ENCODE measurements around the gene LRP1. TPM values are rescaled to one million over a fixed set of nuclear protein-coding genes. Genes with fewer than 3 reads are reported as not detected.

Gene LRP1
- total and polyA plus RNA-seq, 2 of the 13 experiments (the other 11 are each of a cell fraction or from before 2014, with no cell fraction given) = 14.7 to 30.8 TPM

DNA sequence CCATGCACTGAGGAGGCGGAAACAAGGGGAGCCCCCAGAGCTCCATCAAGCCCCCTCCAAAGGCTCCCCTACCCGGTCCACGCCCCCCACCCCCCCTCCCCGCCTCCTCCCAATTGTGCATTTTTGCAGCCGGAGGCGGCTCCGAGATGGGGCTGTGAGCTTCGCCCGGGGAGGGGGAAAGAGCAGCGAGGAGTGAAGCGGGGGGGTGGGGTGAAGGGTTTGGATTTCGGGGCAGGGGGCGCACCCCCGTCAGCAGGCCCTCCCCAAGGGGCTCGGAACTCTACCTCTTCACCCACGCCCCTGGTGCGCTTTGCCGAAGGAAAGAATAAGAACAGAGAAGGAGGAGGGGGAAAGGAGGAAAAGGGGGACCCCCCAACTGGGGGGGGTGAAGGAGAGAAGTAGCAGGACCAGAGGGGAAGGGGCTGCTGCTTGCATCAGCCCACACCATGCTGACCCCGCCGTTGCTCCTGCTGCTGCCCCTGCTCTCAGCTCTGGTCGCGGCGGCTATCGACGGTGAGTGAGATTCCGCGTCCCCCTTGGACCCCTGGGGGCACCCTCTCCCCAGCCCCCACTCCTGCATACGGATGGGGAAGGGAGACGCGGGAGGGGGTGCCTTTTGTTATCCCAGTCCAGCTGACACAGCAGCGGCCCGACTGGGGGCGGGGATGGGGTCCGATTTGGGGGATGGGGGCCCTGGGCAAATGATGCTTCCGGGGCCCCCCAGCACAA is 400 bp downstream of the LRP1 start:
- Histone ChIP-seq H2AFZ (ENCODE audit: low read length) (no peak overlapping the region), H3K27me3 (ENCODE audit: control insufficient read depth in 1 of 2, insufficient read depth in 2 of 2, low read length in 2 of 2) (no peaks in the 10 kb centered on the region; a peak in 1 of 5 replicates), H3K9me3 (ENCODE audit: low read length) (no peaks in the 10 kb centered on the region), H3K4me1 (ENCODE audit: insufficient read depth, low read length) (peaks cover 51% of the 10 kb centered on the region), H3K9ac (ENCODE audit: insufficient read depth, low read depth, low read length) (peak overlapping the region; percentile 76), H3K27ac (ENCODE audit: extremely low read length, insufficient read depth, low read length) (peak overlapping the region; percentile 59), H3K79me2 (ENCODE audit: insufficient read depth, low read length) (peaks cover 49% of the 10 kb centered on the region), H3K4me2 (ENCODE audit: low read depth, low read length) (peak overlapping the region; percentile 94), H3K4me3 (replicated peaks in 1 of 3; ENCODE audit: insufficient read depth in 1 of 3, low read depth in 2 of 3, low read length in 3 of 3) (peak overlapping the region; percentile 87 to 96 (median 88)), H4K20me1 (ENCODE audit: insufficient read depth, low read length) (peaks cover 27% of the 10 kb centered on the region), H3K36me3 (replicated peaks in 1 of 2; ENCODE audit: control insufficient read depth in 1 of 2, insufficient read depth in 2 of 2, low read length in 2 of 2) (peaks cover 0 to 3% of the 10 kb centered on the region in 2 experiments; a peak in 1 of 5 replicates)
- no peak for DNase-seq (ENCODE audit: low spot score)
- peak; percentile 7 for ATAC-seq
- FAIRE-seq = no peak
- in situ Hi-C loops (cut with HindIII; ENCODE audit: extremely low pct_ligation_motif_present, low pct_unique_long_range_greater_than_20kb) (no loop called here), intact Hi-C loops (cut with micrococcal nuclease; ENCODE audit: unreplicated experiment) (no loop called here)
- ChIA-PET POLR2A (interaction anchor here (0.7 to 16.0 kb wide), 23 partner anchors 9 to 441 kb away, joined by 3 to 827 read pairs (median 11); partner anchors contain the start of genes INHBE, LRP1-AS, MYO1A and NAB2), CTCF (ENCODE audit: low intra/inter-chr PET ratio, low total read pairs) (interaction anchor here (2.0 kb wide), 1 partner anchor 47 kb away, joined by 9 read pairs; no protein-coding TSS in a partner anchor)
- no TSS peak for BruUV-seq (replicated peaks)
- WGBS (ENCODE audit: low lambda C conversion rate) = under 1% methylated on average over 25 of the region's 35 CpGs
- no peak for TF ChIP-seq ATAD3A (CRISPR knock-in tag; IDR thresholded peaks at IDR 0.05)
- TF ChIP-seq, protein P1, sequence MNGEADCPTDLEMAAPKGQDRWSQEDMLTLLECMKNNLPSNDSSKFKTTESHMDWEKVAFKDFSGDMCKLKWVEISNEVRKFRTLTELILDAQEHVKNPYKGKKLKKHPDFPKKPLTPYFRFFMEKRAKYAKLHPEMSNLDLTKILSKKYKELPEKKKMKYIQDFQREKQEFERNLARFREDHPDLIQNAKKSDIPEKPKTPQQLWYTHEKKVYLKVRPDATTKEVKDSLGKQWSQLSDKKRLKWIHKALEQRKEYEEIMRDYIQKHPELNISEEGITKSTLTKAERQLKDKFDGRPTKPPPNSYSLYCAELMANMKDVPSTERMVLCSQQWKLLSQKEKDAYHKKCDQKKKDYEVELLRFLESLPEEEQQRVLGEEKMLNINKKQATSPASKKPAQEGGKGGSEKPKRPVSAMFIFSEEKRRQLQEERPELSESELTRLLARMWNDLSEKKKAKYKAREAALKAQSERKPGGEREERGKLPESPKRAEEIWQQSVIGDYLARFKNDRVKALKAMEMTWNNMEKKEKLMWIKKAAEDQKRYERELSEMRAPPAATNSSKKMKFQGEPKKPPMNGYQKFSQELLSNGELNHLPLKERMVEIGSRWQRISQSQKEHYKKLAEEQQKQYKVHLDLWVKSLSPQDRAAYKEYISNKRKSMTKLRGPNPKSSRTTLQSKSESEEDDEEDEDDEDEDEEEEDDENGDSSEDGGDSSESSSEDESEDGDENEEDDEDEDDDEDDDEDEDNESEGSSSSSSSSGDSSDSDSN (CRISPR knock-in tag; IDR thresholded peaks at IDR 0.05) = peak; percentile 21; the same call in 1 of the 2 replicates
- TF ChIP-seq, protein P2, sequence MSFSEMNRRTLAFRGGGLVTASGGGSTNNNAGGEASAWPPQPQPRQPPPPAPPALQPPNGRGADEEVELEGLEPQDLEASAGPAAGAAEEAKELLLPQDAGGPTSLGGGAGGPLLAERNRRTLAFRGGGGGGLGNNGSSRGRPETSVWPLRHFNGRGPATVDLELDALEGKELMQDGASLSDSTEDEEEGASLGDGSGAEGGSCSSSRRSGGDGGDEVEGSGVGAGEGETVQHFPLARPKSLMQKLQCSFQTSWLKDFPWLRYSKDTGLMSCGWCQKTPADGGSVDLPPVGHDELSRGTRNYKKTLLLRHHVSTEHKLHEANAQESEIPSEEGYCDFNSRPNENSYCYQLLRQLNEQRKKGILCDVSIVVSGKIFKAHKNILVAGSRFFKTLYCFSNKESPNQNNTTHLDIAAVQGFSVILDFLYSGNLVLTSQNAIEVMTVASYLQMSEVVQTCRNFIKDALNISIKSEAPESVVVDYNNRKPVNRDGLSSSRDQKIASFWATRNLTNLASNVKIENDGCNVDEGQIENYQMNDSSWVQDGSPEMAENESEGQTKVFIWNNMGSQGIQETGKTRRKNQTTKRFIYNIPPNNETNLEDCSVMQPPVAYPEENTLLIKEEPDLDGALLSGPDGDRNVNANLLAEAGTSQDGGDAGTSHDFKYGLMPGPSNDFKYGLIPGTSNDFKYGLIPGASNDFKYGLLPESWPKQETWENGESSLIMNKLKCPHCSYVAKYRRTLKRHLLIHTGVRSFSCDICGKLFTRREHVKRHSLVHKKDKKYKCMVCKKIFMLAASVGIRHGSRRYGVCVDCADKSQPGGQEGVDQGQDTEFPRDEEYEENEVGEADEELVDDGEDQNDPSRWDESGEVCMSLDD (CRISPR knock-in tag; IDR thresholded peaks at IDR 0.05; ENCODE audit: borderline replicate concordance) = peak; percentile 68; the same call in 1 of the 2 replicates
- no peak for TF ChIP-seq NCOA5 (CRISPR knock-in tag; IDR thresholded peaks at IDR 0.05)
- no peak for TF ChIP-seq DNMT3B (CRISPR knock-in tag; conservative IDR thresholded peaks at IDR 0.05)
- TF ChIP-seq ZBTB7A (CRISPR knock-in tag; IDR thresholded peaks at IDR 0.05) = 0 out of 2 replicates have a peak, but pooled peaks have one; percentile 23
- no peak for TF ChIP-seq HES4 (CRISPR knock-in tag; IDR thresholded peaks at IDR 0.05; ENCODE audit: borderline replicate concordance)
- peak; percentile 40 for TF ChIP-seq SRSF1 (optimal IDR thresholded peaks at IDR 0.05; ENCODE audit: low read depth, low read length)
- TF ChIP-seq TFAP4 (IDR thresholded peaks at IDR 0.05; ENCODE audit: borderline replicate concordance, low read depth) = no peak
- peak; percentile 47 for TF ChIP-seq AGO2 (optimal IDR thresholded peaks at IDR 0.05; ENCODE audit: low read depth, low read length)
- TF ChIP-seq RBFOX2 (IDR thresholded peaks at IDR 0.05; ENCODE audit: low read depth, low read length) = no peak
- TF ChIP-seq, protein P3, sequence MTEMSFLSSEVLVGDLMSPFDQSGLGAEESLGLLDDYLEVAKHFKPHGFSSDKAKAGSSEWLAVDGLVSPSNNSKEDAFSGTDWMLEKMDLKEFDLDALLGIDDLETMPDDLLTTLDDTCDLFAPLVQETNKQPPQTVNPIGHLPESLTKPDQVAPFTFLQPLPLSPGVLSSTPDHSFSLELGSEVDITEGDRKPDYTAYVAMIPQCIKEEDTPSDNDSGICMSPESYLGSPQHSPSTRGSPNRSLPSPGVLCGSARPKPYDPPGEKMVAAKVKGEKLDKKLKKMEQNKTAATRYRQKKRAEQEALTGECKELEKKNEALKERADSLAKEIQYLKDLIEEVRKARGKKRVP (CRISPR knock-in tag; IDR thresholded peaks at IDR 0.05) = peak in 1 of 2 experiments; percentile 24; a peak in 1 of 4 replicates
- no peak for TF ChIP-seq TGIF2 (CRISPR knock-in tag; IDR thresholded peaks at IDR 0.05)
- 0 out of 2 replicates have a peak, but pooled peaks have one; percentile 5 for TF ChIP-seq SNAI1 (CRISPR knock-in tag; IDR thresholded peaks at IDR 0.05; ENCODE audit: borderline replicate concordance)

Measured in HepG2 (cell line).